Measurements from ENCODE around the gene TEX52.

DNA sequence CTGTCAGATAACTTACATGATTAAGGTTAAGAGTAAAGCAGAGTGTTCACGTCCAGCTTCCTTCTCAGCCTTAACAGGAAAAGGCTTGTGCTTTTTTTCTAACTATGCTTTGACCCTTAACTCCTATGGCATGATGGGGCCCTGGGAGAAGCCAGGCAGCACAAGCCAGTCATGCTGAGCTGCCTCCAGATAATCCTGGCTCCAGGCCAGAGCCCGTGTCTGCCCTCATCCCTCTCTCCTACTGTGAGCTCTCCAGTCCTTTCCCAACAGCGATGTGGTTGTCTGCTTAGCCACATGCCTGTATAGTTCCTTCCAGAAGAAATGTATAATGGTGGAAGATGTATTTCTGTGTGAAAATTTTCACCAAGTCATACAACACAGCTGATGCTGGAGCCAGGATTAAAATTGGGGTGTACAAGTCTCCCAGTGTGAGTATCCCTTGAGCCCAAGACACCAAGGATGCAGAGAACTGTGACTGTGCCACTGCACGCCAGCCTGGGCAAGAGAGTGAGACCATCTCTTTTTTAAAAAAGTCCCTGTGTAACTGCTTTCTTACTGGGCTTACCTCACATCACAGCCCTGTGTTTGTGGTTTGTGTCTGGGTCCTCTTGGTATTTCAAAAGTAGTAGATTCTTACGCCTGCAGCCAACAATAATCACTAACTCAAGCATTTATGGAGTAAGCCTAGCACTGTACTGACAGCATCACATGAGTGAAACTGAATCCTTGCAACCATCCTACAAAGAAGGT is 52.3 kb downstream of the TEX52 start:
- TF ChIP-seq RAD21 (IDR thresholded peaks at IDR 0.05; ENCODE audit: low read depth) (no peak), FOXM1 (IDR thresholded peaks at IDR 0.05; ENCODE audit: borderline replicate concordance, low read depth) (no peak), TEAD4 (IDR thresholded peaks at IDR 0.05) (no peak)
- TF ChIP-seq, protein P1, sequence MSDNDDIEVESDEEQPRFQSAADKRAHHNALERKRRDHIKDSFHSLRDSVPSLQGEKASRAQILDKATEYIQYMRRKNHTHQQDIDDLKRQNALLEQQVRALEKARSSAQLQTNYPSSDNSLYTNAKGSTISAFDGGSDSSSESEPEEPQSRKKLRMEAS (IDR thresholded peaks at IDR 0.05), result no peak

Data from Ishikawa (cell line).